Activated B cell treated with CpG ODN at 0.5 μM for 24 hours (primary cell): ENCODE measurements around the gene DOCK1. TPM values are rescaled to one million over a fixed set of nuclear protein-coding genes. Genes with fewer than 3 reads are reported as not detected.

Experiments used
- ATAC-seq: fragments of 200-7000 bp; cut with Tn5 transposase; one replicate; pipeline ENCODE4 v1.10.0; 2021; ENCODE audit warnings: low read depth, mild to moderate bottlenecking, moderate library complexity
- CTCF ChIA-PET: fragments of 350-600 bp; sonication (Branson Sonifier 250); formaldehyde crosslinking; loops from one replicate; lab custom pipeline; 2021; ENCODE audit warnings: antibody characterized with exemption; lab: Charles Lee
- POLR2A ChIA-PET: fragments of 350-600 bp; sonication (Branson Sonifier 250); formaldehyde crosslinking; loops from one replicate; lab custom pipeline; 2021; ENCODE audit warnings: antibody characterized with exemption; lab: Charles Lee
- DNase-seq: peaks from one replicate; pipeline ENCODE4 v3.0.0; 2022
- H3K27ac Mint-ChIP-seq: one replicate; pipeline ENCODE4 v1.8.0; 2020; ENCODE audit warnings: mixed read lengths
- H3K27me3 Mint-ChIP-seq: one replicate; pipeline ENCODE4 v1.8.0; 2021; ENCODE audit warnings: mixed read lengths
- H3K36me3 Mint-ChIP-seq: one replicate; pipeline ENCODE4 v1.8.0; 2021; ENCODE audit warnings: low read depth, mixed read lengths
- H3K4me1 Mint-ChIP-seq: one replicate; pipeline ENCODE4 v1.8.0; 2021; ENCODE audit warnings: mixed read lengths
- H3K4me3 Mint-ChIP-seq: one replicate; pipeline ENCODE4 v1.8.0; 2020; ENCODE audit warnings: mild to moderate bottlenecking, mixed read lengths
- H3K9me3 Mint-ChIP-seq: one replicate; pipeline ENCODE4 v1.8.0; 2020; ENCODE audit warnings: mixed read lengths
- intact Hi-C: fragments of 100-400 bp; cut with micrococcal nuclease; formaldehyde crosslinking; loops from one replicate; pipeline ENCODE4 v1.15.1; 2024
- total RNA-seq: library from RNA; stranded (reverse); gene quantifications from 2 replicates; pipeline ENCODE4 v1.2.3, GENCODE V29; 2022
- TF ChIP-seq, protein P1 (sequence below): fragments of 200-600 bp; IDR thresholded peaks from one replicate; pipeline ENCODE4 v1.8.0; 2022; ENCODE audit warnings: antibody characterized with exemption, mild to moderate bottlenecking

The DOCK1 gene
- total RNA-seq, 1 donor from 2014 or later, result not detected

DNA sequence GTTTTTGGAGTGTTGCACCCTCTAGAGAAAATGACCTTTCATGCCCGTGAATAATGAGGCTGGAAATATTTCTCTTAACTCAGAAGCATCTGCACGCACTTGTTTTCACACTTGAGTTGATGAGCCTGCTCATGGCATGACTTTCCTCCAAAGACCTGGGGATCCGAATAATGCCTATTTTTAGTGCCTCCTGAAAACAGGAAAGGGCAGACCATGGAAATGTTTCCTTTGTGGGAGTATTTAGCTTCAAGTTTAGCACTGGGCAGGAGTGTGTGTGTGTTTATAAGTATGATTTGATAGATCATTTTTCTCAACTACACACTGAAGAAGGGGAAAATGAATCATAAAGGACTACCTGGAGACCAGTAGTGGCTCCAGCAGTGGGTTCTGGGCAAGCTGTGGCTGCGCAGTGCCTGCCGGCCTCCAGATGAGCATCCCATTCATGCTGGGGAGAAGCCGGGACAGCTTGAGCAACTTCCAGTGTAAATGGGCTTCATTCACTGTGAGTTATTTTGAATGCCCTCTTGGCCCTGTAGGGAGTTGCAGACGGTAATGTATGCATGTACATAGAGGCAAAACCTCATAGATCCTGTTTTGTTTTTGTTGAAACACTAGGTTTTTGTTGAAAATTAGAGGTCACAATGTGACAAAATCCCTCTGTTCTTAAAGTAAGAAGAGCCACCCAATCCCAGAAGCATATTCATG is 408.9 kb downstream of the DOCK1 start:
- ATAC-seq, result no peak
- H3K4me1 Mint-ChIP-seq, result no peaks in the 10 kb centered on the region

DNA sequence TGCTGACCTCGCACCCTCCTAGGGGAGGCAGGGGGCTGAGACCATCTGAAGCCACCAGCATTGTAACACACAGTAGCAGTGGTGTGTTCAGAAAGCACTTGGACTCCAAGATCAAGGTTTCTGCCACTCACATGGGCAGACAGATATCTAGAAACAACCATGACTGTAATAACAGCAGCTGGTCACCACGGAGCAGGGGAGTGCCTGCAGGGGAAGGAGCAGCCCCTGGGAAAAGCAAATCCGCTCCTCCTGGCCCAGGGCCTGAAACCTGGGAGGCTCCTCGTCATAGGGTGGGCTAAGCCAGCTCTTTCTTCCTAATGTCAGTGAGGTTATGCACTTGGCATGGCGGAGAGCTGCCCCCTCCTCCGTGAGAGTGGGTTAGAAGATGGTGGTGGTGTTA is 409.6 kb downstream of the DOCK1 start:
- ChIA-PET POLR2A (no interaction called here), CTCF (no interaction called here)
- Mint-ChIP-seq H3K4me1 (no peaks in the 10 kb centered on the region), H3K36me3 (no peaks in the 10 kb centered on the region), H3K4me3 (no peak overlapping the region), H3K27me3 (no peaks in the 10 kb centered on the region), H3K27ac (no peak overlapping the region), H3K9me3 (no peaks in the 10 kb centered on the region)
- TF ChIP-seq, protein P1, sequence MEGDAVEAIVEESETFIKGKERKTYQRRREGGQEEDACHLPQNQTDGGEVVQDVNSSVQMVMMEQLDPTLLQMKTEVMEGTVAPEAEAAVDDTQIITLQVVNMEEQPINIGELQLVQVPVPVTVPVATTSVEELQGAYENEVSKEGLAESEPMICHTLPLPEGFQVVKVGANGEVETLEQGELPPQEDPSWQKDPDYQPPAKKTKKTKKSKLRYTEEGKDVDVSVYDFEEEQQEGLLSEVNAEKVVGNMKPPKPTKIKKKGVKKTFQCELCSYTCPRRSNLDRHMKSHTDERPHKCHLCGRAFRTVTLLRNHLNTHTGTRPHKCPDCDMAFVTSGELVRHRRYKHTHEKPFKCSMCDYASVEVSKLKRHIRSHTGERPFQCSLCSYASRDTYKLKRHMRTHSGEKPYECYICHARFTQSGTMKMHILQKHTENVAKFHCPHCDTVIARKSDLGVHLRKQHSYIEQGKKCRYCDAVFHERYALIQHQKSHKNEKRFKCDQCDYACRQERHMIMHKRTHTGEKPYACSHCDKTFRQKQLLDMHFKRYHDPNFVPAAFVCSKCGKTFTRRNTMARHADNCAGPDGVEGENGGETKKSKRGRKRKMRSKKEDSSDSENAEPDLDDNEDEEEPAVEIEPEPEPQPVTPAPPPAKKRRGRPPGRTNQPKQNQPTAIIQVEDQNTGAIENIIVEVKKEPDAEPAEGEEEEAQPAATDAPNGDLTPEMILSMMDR, result no peak
- no peak for ATAC-seq
- DNase-seq, result no peak
- intact Hi-C loops, result no loop called here

More for the DNA sequence above, 408.9 kb downstream of the DOCK1 start:
- Mint-ChIP-seq H3K4me3 (no peak overlapping the region), H3K27ac (no peak overlapping the region), H3K36me3 (no peaks in the 10 kb centered on the region), H3K27me3 (no peaks in the 10 kb centered on the region), H3K9me3 (no peaks in the 10 kb centered on the region)
- intact Hi-C loops, result no loop called here
- TF ChIP-seq, protein P1, result no peak
- DNase-seq, result no peak
- POLR2A ChIA-PET, result no interaction called here
- CTCF ChIA-PET, result no interaction called here

DNA sequence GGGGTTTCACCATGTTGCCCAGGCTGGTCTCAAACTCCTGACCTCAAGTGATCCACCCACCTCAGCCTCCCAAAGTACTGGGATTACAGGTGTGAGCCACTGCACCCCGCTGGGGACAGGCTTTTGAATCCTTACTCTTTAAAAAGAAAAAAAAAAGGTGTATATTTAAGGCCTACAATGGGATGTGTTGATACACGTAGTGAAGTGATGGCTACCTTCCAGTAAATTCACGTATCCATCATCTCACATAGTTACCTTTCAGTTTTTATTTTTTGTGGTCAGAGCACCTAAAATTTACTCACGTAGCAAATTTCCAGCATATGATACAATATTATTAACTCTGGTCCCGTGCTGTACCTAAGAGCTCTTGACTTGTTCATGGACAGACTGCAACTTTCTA is 410.7 kb downstream of the DOCK1 start:
- POLR2A ChIA-PET, result no interaction called here
- H3K27me3 Mint-ChIP-seq, result no peaks in the 10 kb centered on the region
- TF ChIP-seq, protein P1, result no peak
- H3K9me3 Mint-ChIP-seq, result no peaks in the 10 kb centered on the region
- no peak overlapping the region for H3K27ac Mint-ChIP-seq
- H3K4me3 Mint-ChIP-seq, result no peak overlapping the region
- DNase-seq, result no peak
- ATAC-seq, result no peak
- no peaks in the 10 kb centered on the region for H3K36me3 Mint-ChIP-seq
- no peaks in the 10 kb centered on the region for H3K4me1 Mint-ChIP-seq
- intact Hi-C loops, result no loop called here
- CTCF ChIA-PET, result no interaction called here

DNA sequence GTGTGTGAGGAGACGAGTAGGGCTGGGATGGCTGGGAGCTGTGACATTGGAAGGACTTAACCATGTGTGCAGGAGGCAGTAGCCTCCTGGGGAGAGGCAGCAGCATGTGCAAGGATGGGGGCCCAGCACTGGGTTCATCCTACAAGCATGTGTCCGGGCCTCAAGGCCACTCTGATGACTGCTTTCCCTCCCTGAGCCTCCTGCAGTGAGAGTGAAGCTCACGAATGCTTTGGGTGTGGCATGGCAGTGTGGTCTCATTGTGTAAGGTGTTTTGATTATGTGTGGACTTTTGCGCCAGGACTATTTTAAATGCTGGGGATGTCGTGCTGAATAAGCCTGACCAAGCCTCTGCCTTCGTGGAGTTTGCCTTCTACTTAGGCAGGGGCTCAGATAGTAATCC is 413.2 kb downstream of the DOCK1 start:
- ChIA-PET POLR2A (no interaction called here), CTCF (no interaction called here)
- H3K9me3 Mint-ChIP-seq, result no peaks in the 10 kb centered on the region
- intact Hi-C loops, result no loop called here
- no peak overlapping the region for H3K4me3 Mint-ChIP-seq
- TF ChIP-seq, protein P1, result no peak
- no peaks in the 10 kb centered on the region for H3K27me3 Mint-ChIP-seq
- no peaks in the 10 kb centered on the region for H3K4me1 Mint-ChIP-seq
- no peak overlapping the region for H3K27ac Mint-ChIP-seq
- no peak for ATAC-seq
- no peaks in the 10 kb centered on the region for H3K36me3 Mint-ChIP-seq
- DNase-seq, result no peak

DNA sequence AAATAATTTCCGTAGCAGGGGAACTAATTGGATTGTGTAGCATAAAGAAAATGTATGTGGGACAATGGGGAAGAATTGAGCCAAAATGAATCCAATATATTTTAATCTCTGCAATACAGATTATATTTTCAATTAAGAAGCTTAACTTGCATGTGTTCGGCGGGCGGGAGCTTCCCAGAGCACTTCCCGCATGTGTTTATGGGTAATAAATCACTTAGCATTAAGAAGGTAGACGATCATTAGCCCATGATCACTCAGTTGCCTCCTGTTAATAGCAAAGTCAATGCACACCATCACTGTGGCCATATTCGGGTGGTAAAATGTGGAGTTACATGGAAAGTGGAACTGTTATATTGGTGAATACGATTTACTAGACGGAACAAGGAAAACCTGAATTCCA is 414.0 kb downstream of the DOCK1 start:
- intact Hi-C loops, result no loop called here
- DNase-seq (no peak), ATAC-seq (no peak)
- POLR2A ChIA-PET, result no interaction called here
- CTCF ChIA-PET, result no interaction called here
- H3K27me3 Mint-ChIP-seq, result no peaks in the 10 kb centered on the region
- no peaks in the 10 kb centered on the region for H3K9me3 Mint-ChIP-seq
- H3K4me3 Mint-ChIP-seq, result no peak overlapping the region
- H3K36me3 Mint-ChIP-seq, result no peaks in the 10 kb centered on the region
- no peaks in the 10 kb centered on the region for H3K4me1 Mint-ChIP-seq
- TF ChIP-seq, protein P1, result no peak
- H3K27ac Mint-ChIP-seq, result no peak overlapping the region
